ENCODE measurements around the gene DEPDC5.

Gene DEPDC5

DNA sequence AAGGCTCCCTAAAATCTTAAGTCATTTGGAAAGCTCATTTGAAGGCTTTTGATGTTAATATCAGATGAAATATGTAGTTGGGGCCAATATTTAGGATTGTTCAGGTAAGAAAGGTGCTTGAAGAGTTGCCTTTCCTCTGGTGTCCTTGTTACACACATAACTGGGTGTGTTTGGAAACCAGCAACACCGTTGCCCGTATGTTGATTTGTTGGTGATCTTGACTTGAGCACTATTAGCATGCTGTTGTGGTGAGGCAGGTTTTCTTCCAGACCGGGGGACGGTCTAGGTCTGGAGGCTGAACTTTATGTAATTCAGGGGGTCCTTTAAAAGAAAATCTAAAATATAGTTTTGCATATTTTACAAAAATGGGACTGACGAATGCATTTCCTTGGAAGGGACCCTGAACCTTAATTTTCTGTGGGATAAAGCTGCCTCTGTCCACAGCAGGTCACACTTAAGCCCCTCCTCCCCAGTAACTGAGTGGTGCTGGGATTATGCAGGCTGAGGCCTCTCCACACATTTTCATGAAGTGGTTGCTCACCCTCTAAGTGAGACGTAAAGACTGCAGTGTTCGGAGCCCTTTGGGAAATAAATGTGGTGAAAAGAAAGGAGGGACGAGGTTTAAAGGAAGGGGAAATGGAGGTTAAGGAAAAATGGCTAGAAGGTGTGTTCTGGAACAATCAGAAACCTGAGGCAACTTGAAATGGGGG, 192.3 kb downstream of the DEPDC5 start:
- Histone ChIP-seq H3K9me3 (ENCODE audit: low read depth, low read length) (no peaks in the 10 kb centered on the region), H3K9ac (ENCODE audit: insufficient read length) (peak overlapping the region; percentile 92), H3K4me3 (peak overlapping the region; percentile 98), H3K27ac (peak overlapping the region; percentile 12; the same call in 1 of the 2 replicates), H3K36me3 (ENCODE audit: insufficient read depth, low read length) (peaks cover 51% of the 10 kb centered on the region)
- TF ChIP-seq POLR2AphosphoS5 (IDR thresholded peaks at IDR 0.05; ENCODE audit: borderline replicate concordance, low read depth, low read length) (no peak), EZH2 (IDR thresholded peaks at IDR 0.05) (no peak), FOXP2 (optimal IDR thresholded peaks at IDR 0.05; ENCODE audit: control extremely low read depth, extremely low read length, insufficient read depth) (no peak)
- DNase-seq (ENCODE audit: low read depth, low spot score) = no peak

DNA sequence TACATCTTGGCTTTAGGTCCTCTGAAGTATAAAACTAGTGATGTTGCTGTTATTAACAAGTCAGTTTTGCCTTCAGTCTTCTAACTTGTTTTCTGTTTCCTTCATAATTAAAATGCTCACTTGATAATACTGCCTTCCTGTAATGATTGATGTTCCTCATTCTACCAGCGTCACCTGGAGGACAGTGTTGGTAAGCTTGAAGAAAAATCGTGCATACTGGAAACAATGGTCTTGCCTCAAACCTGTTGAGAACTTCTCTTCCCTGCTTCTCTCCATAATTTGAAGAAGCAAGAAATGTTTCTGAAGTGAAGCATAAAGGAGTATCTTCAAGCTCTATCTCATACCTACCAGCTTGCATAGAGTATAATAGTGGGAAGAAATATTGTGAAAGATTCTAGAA, 193.5 kb downstream of the DEPDC5 start:
- 0 out of 2 replicates have a peak overlapping the region, but pooled peaks have one; percentile 10 for H3K27ac ChIP-seq
- peaks cover 61% of the 10 kb centered on the region for H3K36me3 ChIP-seq (ENCODE audit: insufficient read depth, low read length)
- peak overlapping the region; percentile 5; the same call in 1 of the 2 replicates for H3K4me3 ChIP-seq
- TF ChIP-seq FOXP2 (optimal IDR thresholded peaks at IDR 0.05; ENCODE audit: control extremely low read depth, extremely low read length, insufficient read depth) = no peak
- no peaks in the 10 kb centered on the region for H3K9me3 ChIP-seq (ENCODE audit: low read depth, low read length)
- H3K9ac ChIP-seq (ENCODE audit: insufficient read length) = peak overlapping the region; percentile 35
- no peak for DNase-seq (ENCODE audit: low read depth, low spot score)

DNA sequence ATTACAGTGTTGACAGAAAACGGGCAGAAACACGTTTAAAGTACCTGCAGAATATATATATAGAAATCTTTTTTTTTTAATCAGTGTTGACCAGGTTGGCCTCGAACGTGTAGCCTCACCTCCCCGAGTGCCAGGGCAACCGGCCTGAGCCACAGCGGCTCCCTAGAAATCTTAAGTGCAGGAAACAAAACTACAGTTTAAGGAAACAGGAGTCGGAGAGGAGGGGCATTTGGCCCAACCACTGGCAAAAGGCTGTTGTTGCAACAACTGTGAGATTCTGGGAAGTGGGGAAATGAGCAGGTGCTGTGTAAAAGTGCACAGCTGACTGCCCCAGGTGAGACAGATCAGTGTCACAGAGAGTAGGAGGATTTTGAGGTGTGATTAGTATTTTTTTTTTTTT, 194.2 kb downstream of the DEPDC5 start:
- Histone ChIP-seq H3K27ac (peak overlapping the region; percentile 10; the same call in 1 of the 2 replicates), H3K36me3 (ENCODE audit: insufficient read depth, low read length) (peaks cover 66% of the 10 kb centered on the region)
- TF ChIP-seq FOXP2 (optimal IDR thresholded peaks at IDR 0.05; ENCODE audit: control extremely low read depth, extremely low read length, insufficient read depth) (no peak), EZH2 (IDR thresholded peaks at IDR 0.05) (no peak), POLR2AphosphoS5 (IDR thresholded peaks at IDR 0.05; ENCODE audit: borderline replicate concordance, low read depth, low read length) (no peak)

DNA sequence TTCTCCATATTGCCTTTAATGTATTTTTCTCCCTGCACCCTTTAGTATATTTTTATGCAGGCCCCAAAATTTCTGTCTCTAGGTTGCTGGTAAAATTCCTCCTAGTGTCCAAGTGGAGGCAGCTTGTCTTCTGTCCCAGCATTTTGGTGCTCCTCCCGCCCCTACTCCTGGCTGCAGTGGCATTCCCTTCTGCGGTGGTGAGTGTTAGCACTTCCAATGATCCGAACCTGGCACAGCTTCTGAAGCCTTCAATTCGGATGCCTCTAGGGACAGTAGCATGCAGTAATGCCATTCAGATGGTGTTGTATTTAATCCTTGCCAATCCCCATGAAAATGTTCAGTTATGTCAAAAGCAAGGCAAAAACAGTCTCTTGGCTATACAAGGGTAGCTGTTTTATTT, 196.4 kb downstream of the DEPDC5 start:
- H3K27ac ChIP-seq = 0 out of 2 replicates have a peak overlapping the region, but pooled peaks have one; percentile 26
- no peak for DNase-seq (ENCODE audit: low read depth, low spot score)
- H3K9me3 ChIP-seq (ENCODE audit: low read depth, low read length) = no peaks in the 10 kb centered on the region
- no peak overlapping the region for H3K9ac ChIP-seq (ENCODE audit: insufficient read length)
- H3K36me3 ChIP-seq (ENCODE audit: insufficient read depth, low read length) = peaks cover 72% of the 10 kb centered on the region
- H3K4me3 ChIP-seq = no peak overlapping the region
- no peak for TF ChIP-seq POLR2AphosphoS5 (IDR thresholded peaks at IDR 0.05; ENCODE audit: borderline replicate concordance, low read depth, low read length)
- TF ChIP-seq FOXP2 (optimal IDR thresholded peaks at IDR 0.05; ENCODE audit: control extremely low read depth, extremely low read length, insufficient read depth) = no peak
- TF ChIP-seq EZH2 (IDR thresholded peaks at IDR 0.05) = no peak

More for the DNA sequence above, 194.2 kb downstream of the DEPDC5 start:
- DNase-seq (ENCODE audit: low read depth, low spot score) = no peak
- no peaks in the 10 kb centered on the region for H3K9me3 ChIP-seq (ENCODE audit: low read depth, low read length)
- H3K4me3 ChIP-seq = no peak overlapping the region
- no peak overlapping the region for H3K9ac ChIP-seq (ENCODE audit: insufficient read length)

DNA sequence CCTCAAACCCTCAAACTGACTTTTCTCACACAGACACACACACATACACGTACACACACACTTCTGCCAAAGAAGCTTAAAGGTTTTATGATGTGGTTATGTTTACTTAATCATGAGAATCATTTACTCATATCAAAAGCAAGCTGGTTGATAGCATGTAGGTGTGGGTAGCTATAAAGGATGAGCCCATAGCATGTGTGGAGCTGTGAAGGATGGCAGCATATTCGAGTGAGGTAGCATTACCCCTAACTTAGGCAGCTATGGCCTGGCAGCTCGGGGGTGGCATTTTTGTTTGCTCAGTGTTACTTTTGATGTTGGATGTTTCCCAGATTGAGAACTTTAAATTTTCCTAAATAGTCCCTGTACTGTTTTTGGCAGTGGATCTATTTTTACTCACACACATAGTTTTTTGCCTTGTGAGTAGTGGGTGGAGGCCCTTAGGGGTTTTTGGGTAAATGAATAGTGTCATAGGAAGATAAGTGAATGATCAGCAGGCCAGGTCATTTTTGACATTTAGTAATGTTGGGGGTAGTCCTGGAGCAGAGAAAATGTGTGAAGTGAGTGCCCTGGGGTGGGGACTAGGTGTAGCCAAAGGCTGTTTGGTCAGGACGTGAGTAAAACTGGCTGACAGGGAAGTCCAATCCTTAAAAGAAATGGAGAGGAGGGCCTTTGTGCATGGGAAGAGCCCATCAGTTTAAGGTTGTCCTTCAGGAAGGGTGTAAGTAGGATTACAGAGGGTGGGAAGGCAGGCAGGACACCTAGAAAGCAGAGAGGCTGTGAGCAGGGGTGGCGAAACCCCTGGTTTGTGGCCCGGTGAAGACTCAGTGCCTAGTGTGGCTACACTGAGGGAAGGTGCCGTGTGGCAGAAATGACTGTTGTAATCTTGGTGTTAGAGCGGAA, 197.6 kb downstream of the DEPDC5 start:
- no peak for DNase-seq (ENCODE audit: low read depth, low spot score)

DNA sequence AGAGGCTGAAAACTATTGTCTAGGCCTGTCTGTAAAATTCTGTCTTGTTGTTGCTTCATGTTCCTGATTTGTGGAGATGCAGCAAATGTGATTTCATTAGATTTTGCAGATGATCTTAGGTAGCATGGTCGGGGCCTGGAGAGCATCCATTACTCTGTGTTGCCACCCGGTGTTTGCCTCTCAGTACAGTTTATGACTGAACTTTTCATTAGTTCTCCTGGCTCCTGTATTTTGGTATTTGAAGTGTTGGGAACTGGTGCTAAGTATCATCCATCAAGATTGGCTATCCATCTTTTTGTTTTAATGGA, 198.2 kb downstream of the DEPDC5 start:
- Histone ChIP-seq H3K4me3 (no peak overlapping the region), H3K36me3 (ENCODE audit: insufficient read depth, low read length) (peaks cover 77% of the 10 kb centered on the region), H3K9me3 (ENCODE audit: low read depth, low read length) (no peaks in the 10 kb centered on the region), H3K27ac (0 out of 2 replicates have a peak overlapping the region, but pooled peaks have one; percentile 21), H3K9ac (ENCODE audit: insufficient read length) (no peak overlapping the region)
- TF ChIP-seq FOXP2 (optimal IDR thresholded peaks at IDR 0.05; ENCODE audit: control extremely low read depth, extremely low read length, insufficient read depth) (no peak), POLR2AphosphoS5 (IDR thresholded peaks at IDR 0.05; ENCODE audit: borderline replicate concordance, low read depth, low read length) (no peak), EZH2 (IDR thresholded peaks at IDR 0.05) (no peak)
- DNase-seq (ENCODE audit: low read depth, low spot score) = no peak

More for the DNA sequence above, 197.6 kb downstream of the DEPDC5 start:
- Histone ChIP-seq H3K4me3 (no peak overlapping the region), H3K36me3 (ENCODE audit: insufficient read depth, low read length) (peaks cover 77% of the 10 kb centered on the region), H3K9me3 (ENCODE audit: low read depth, low read length) (no peaks in the 10 kb centered on the region), H3K9ac (ENCODE audit: insufficient read length) (no peak overlapping the region), H3K27ac (no peak overlapping the region)
- TF ChIP-seq EZH2 (IDR thresholded peaks at IDR 0.05) (no peak), POLR2AphosphoS5 (IDR thresholded peaks at IDR 0.05; ENCODE audit: borderline replicate concordance, low read depth, low read length) (no peak), FOXP2 (optimal IDR thresholded peaks at IDR 0.05; ENCODE audit: control extremely low read depth, extremely low read length, insufficient read depth) (no peak)

DNA sequence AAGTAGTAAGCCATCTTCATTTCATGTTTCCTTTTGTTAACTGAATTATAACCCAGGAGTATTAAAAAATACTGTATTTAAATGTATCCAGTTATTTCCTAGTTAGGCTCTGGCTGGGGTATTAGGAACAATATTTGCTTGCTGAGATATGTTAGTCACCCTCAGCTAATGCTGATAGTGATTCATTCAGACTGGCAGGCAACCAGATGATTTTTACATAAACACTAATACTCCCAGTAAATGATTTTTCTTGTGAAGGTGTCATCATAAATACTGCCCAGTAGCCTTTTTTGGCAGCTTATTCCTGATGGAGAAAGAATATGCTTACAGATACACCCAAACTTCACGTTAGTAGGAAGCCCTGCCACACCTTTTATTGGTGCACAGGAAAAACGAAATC, 198.7 kb downstream of the DEPDC5 start:
- Histone ChIP-seq H3K27ac (0 out of 2 replicates have a peak overlapping the region, but pooled peaks have one; percentile 21), H3K9ac (ENCODE audit: insufficient read length) (no peak overlapping the region), H3K36me3 (ENCODE audit: insufficient read depth, low read length) (peaks cover 77% of the 10 kb centered on the region), H3K9me3 (ENCODE audit: low read depth, low read length) (no peaks in the 10 kb centered on the region), H3K4me3 (no peak overlapping the region)
- no peak for TF ChIP-seq EZH2 (IDR thresholded peaks at IDR 0.05)
- TF ChIP-seq FOXP2 (optimal IDR thresholded peaks at IDR 0.05; ENCODE audit: control extremely low read depth, extremely low read length, insufficient read depth) = no peak
- no peak for TF ChIP-seq POLR2AphosphoS5 (IDR thresholded peaks at IDR 0.05; ENCODE audit: borderline replicate concordance, low read depth, low read length)
- no peak for DNase-seq (ENCODE audit: low read depth, low spot score)

DNA sequence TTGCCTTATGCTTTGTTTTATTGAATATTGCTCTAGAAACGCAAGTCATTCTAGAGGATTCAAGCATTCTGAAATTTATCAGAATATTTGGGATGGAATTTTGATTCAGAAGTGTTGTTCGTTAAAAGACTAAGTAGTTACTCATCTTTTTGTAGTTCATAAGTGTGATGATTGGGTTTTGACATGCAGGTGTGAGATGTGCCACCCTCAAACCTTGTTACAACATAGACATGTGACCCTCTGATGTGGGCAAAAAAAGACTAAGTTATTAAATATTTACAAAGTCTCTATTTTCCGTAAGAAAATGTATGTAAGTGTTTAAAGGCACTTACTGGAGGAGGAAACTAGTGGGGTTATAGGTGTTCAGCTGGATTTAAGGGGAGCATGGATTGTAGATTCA, 199.4 kb downstream of the DEPDC5 start:
- Histone ChIP-seq H3K9ac (ENCODE audit: insufficient read length) (no peak overlapping the region), H3K36me3 (ENCODE audit: insufficient read depth, low read length) (peaks cover 77% of the 10 kb centered on the region), H3K4me3 (no peak overlapping the region), H3K27ac (no peak overlapping the region), H3K9me3 (ENCODE audit: low read depth, low read length) (no peaks in the 10 kb centered on the region)
- DNase-seq (ENCODE audit: low read depth, low spot score) = no peak
- no peak for TF ChIP-seq POLR2AphosphoS5 (IDR thresholded peaks at IDR 0.05; ENCODE audit: borderline replicate concordance, low read depth, low read length)
- no peak for TF ChIP-seq FOXP2 (optimal IDR thresholded peaks at IDR 0.05; ENCODE audit: control extremely low read depth, extremely low read length, insufficient read depth)
- TF ChIP-seq EZH2 (IDR thresholded peaks at IDR 0.05) = no peak

All from SK-N-MC (cell line).